Type B pancreatic cell (in vitro differentiated cells): ENCODE results near the gene SPOCK3. TPM values are rescaled to one million over a fixed set of nuclear protein-coding genes. Genes with fewer than 3 reads are reported as not detected.

Experiments
- DNase-seq: peaks from one replicate; pipeline ENCODE4 v3.0.0; 2021; ENCODE audit warnings: mixed read lengths; ENCODE audit not compliant: unreplicated experiment; ENCODE audit errors: extremely low spot score
- H3K27ac Mint-ChIP-seq: 2 replicates; pipeline ENCODE4 v1.8.0; 2021; ENCODE audit warnings: mild to moderate bottlenecking, mixed read lengths
- H3K27me3 Mint-ChIP-seq: 2 replicates; pipeline ENCODE4 v1.8.0; 2021; ENCODE audit warnings: mixed read lengths
- H3K36me3 Mint-ChIP-seq: 2 replicates; pipeline ENCODE4 v1.8.0; 2021; ENCODE audit warnings: mixed read lengths
- H3K4me1 Mint-ChIP-seq: one replicate; pipeline ENCODE4 v1.8.0; 2021; ENCODE audit warnings: mixed read lengths; ENCODE audit not compliant: unreplicated experiment
- H3K4me3 Mint-ChIP-seq: 2 replicates; pipeline ENCODE4 v1.8.0; 2021; ENCODE audit warnings: mild to moderate bottlenecking, mixed read lengths
- H3K9me3 Mint-ChIP-seq: 2 replicates; pipeline ENCODE4 v1.8.0; 2021; ENCODE audit warnings: mixed read lengths
- CTCF ChIP-seq: fragments of 200-600 bp; sonication (generic); conservative IDR thresholded peaks from 2 replicates; pipeline ENCODE4 v1.5.0; 2021; ENCODE audit warnings: antibody characterized with exemption, mild to moderate bottlenecking
- total RNA-seq: library from RNA; stranded (reverse); gene quantifications from 2 replicates; pipeline ENCODE4 v1.2.1, GENCODE V29; 2021; ENCODE audit warnings: low replicate concordance

Gene SPOCK3
- total RNA-seq, 1 donor from 2014 or later, result 7.1 TPM

- Mint-ChIP-seq H3K4me3 (no peak overlapping the region), H3K4me1 (peaks cover 6% of the 10 kb centered on the region), H3K27ac (no peak overlapping the region), H3K9me3 (no peaks in the 10 kb centered on the region), H3K27me3 (no peaks in the 10 kb centered on the region), H3K36me3 (no peaks in the 10 kb centered on the region)
- no peak for TF ChIP-seq CTCF
- no peak for DNase-seq
Observed at GRCh38 chr4:167035390-167035789, 198.9 kb downstream of the SPOCK3 start.

- Mint-ChIP-seq H3K4me3 (no peak overlapping the region), H3K9me3 (no peaks in the 10 kb centered on the region), H3K36me3 (no peaks in the 10 kb centered on the region), H3K4me1 (peaks cover 6% of the 10 kb centered on the region), H3K27me3 (no peaks in the 10 kb centered on the region), H3K27ac (no peak overlapping the region)
- no peak for DNase-seq
- TF ChIP-seq CTCF, result no peak
Observed at GRCh38 chr4:167034983-167035382, 199.3 kb downstream of the SPOCK3 start.

GRCh38 chr4:167032871-167033270 is 201.4 kb downstream of the SPOCK3 start:
- no peak overlapping the region for H3K4me3 Mint-ChIP-seq
- TF ChIP-seq CTCF, result no peak
- no peak overlapping the region for H3K27ac Mint-ChIP-seq
- no peaks in the 10 kb centered on the region for H3K9me3 Mint-ChIP-seq
- H3K36me3 Mint-ChIP-seq, result no peaks in the 10 kb centered on the region
- no peaks in the 10 kb centered on the region for H3K27me3 Mint-ChIP-seq
- H3K4me1 Mint-ChIP-seq, result peaks cover 6% of the 10 kb centered on the region
- DNase-seq, result no peak

GRCh38 chr4:167031534-167032156 is 202.6 kb downstream of the SPOCK3 start:
- H3K4me1 Mint-ChIP-seq, result peaks cover 6% of the 10 kb centered on the region
- H3K27me3 Mint-ChIP-seq, result no peaks in the 10 kb centered on the region
- H3K36me3 Mint-ChIP-seq, result no peaks in the 10 kb centered on the region
- DNase-seq, result no peak
- no peak overlapping the region for H3K4me3 Mint-ChIP-seq
- no peaks in the 10 kb centered on the region for H3K9me3 Mint-ChIP-seq
- no peak for TF ChIP-seq CTCF
- no peak overlapping the region for H3K27ac Mint-ChIP-seq

GRCh38 chr4:167028976-167029375 is 205.3 kb downstream of the SPOCK3 start:
- Mint-ChIP-seq H3K4me3 (no peak overlapping the region), H3K9me3 (no peaks in the 10 kb centered on the region), H3K27ac (no peak overlapping the region), H3K27me3 (no peaks in the 10 kb centered on the region), H3K36me3 (no peaks in the 10 kb centered on the region), H3K4me1 (no peaks in the 10 kb centered on the region)
- DNase-seq, result no peak
- no peak for TF ChIP-seq CTCF

- Mint-ChIP-seq H3K27me3 (no peaks in the 10 kb centered on the region), H3K4me1 (no peaks in the 10 kb centered on the region), H3K9me3 (no peaks in the 10 kb centered on the region), H3K27ac (no peak overlapping the region), H3K36me3 (no peaks in the 10 kb centered on the region), H3K4me3 (no peak overlapping the region)
- TF ChIP-seq CTCF, result no peak
- DNase-seq, result no peak
Observed at GRCh38 chr4:167025670-167026069, 208.6 kb downstream of the SPOCK3 start.
